K562 treated with DMSO at 1 percent for 24 hours (cell line): ENCODE data around the gene TXNDC17. TPM values are rescaled to one million over a fixed set of nuclear protein-coding genes. Genes with fewer than 3 reads are reported as not detected.

Experiments
- total RNA-seq: library from RNA; unstranded; fragments of 300-600 nt; gene quantifications from 2 replicates; pipeline ENCODE4 v1.2.3, GENCODE V29; 2022; ENCODE audit warnings: low read depth; ENCODE audit not compliant: insufficient read depth

TXNDC17 gene
- 110 and 145 TPM in 2 replicates for total RNA-seq

DNA sequence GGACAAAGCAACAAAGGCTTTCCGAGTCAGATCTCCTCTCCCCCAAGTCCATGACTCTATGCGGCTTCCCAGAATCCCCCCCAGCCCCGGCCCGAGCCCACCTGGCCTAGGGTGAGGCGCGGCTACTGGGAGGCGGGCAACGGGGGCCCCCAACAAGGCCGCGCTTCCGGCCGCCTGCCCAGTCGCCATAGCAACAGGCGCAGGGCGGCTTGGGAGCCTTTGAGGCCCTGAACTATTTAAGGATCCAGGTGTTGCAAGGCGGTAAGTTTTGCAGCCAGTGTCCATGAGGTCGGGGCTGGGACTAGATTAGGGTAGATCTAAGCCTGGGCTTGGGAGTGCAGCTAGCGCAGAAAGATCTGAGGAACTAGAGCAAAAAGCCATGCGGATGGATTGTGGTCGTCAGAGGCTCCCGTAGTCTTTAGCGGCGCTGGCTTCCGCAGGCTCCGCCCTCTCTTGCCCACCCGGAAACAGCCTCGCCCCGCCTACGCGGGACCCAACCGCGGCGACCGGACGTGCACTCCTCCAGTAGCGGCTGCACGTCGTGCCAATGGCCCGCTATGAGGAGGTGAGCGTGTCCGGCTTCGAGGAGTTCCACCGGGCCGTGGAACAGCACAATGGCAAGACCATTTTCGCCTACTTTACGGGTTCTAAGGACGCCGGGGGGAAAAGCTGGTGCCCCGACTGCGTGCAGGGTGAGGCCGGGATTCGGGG, at the start of gene TXNDC17, which contains the start of gene KIAA0753:
Gene TXNDC17 (plus strand): TSS at position 525 of the 711 bp plus-strand sequence. CDS start 23 bp downstream, at position 548.
Gene KIAA0753 (minus strand): TSS at position 176 of the 711 bp plus-strand sequence. CDS start 5,608 bp downstream, outside the sequence.

DNA sequence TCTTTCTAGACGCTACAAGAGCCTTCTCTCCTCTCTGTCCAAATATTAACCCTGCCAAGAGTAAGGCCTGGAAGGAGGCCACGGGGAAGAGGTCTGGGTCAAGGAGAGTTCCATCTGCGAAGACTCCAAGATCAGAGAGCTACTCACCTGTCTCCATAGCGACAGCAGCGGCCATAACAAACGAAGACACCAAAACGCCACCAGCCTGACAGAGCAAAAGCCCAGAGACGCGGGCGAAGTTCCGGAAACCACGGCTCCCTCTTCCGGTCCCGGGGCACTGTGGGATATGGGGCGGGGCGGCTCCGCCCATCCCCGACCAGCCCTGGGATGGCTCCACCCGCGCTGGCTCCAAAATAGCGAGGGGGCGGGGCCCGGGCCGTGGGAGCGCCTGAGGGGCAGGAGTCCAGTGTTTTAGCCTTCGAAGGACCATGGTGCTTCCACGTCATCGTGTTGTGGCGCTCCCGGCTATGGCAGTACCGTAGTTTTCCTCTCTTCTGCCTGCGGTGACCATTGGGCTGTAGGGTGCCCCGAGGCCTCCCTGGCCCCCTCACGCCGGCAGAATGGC, 10.6 kb downstream of the TXNDC17 start, which contains the start of the genes C17orf100 and MED31:
Gene C17orf100 (plus strand): TSS at position 409 of the 565 bp plus-strand sequence. CDS start 152 bp downstream, at position 561.
Gene MED31 (minus strand): TSS at position 252 of the 565 bp plus-strand sequence. CDS start 77 bp downstream, at position 175.

Other genes with a start within 250 kb of the TXNDC17 start
- gene AIPL1, start 205.9 kb upstream of the TXNDC17 start, total RNA-seq: not detected in 2 replicates
- 16.9 and 19.5 TPM in 2 replicates for gene PIMREG, start 196.6 kb upstream of the TXNDC17 start, total RNA-seq
- 0.23 and 0.39 TPM in 2 replicates for gene PITPNM3, start 84.5 kb upstream of the TXNDC17 start, total RNA-seq
- 3.9 TPM in 2 replicates for gene KIAA0753, start 349 bp upstream of the TXNDC17 start, total RNA-seq
- gene MED31, start 10.5 kb downstream of the TXNDC17 start, total RNA-seq: 4.2 and 5.3 TPM in 2 replicates
- 2.3 and 3.4 TPM in 2 replicates for gene C17orf100, start 10.7 kb downstream of the TXNDC17 start, total RNA-seq
- gene SLC13A5, start 72.3 kb downstream of the TXNDC17 start, total RNA-seq: not detected in 2 replicates
- 0.32 and 0.78 TPM in 2 replicates for gene XAF1, start 115.0 kb downstream of the TXNDC17 start, total RNA-seq
- gene FBXO39, start 135.2 kb downstream of the TXNDC17 start, total RNA-seq: not detected in 2 replicates
- not detected in 2 replicates for gene TEKT1, start 190.7 kb downstream of the TXNDC17 start, total RNA-seq